Tibial artery (tissue), 4 donors: ENCODE measurements around the gene ODAD2.

Experiments
- DNase-seq, 2 donors: peaks; one replicate each; pipeline ENCODE4 v3.0.0-alpha.2; 2019
- H3K27ac ChIP-seq, 2 donors: fragments of 200-600 bp; sonication (generic) in 1 of 2; 1 replicate in 1 of 2; 2 replicates in 1 of 2; pipeline ENCODE4 v1.5.1; 2018 to 2019; ENCODE audit warnings: mild to moderate bottlenecking in 1 of 2
- H3K27me3 ChIP-seq, 2 donors: fragments of 200-600 bp; sonication (generic) in 1 of 2; one replicate each; pipeline versions ENCODE4 v1.5.1 to v1.6.0; 2016 to 2019
- H3K36me3 ChIP-seq, 3 donors: fragments of 200-600 bp; sonication (generic) in 2 of 3; one replicate each; pipeline ENCODE4 v1.5.1; 2016 to 2019; ENCODE audit warnings: mild to moderate bottlenecking in 2 of 3
- H3K4me1 ChIP-seq, 4 donors: fragments of 200-600 bp; sonication (generic) in 2 of 4; 1 replicate in 3 of 4; 2 replicates in 1 of 4; pipeline ENCODE4 v1.5.1; 2016 to 2019
- H3K4me3 ChIP-seq, 2 donors: fragments of 200-600 bp; sonication (generic) in 1 of 2; 1 replicate in 1 of 2; 2 replicates in 1 of 2; pipeline ENCODE4 v1.5.1; 2018 to 2019; ENCODE audit warnings: mild to moderate bottlenecking in 2 of 2
- H3K9me3 ChIP-seq, 3 donors: fragments of 200-600 bp; sonication (generic) in 1 of 3; one replicate each; pipeline ENCODE4 v1.5.1; 2016 to 2019
- CTCF ChIP-seq, 2 experiments: fragments of 200-600 bp in 1 of 2; fragments of 450-650 bp in 1 of 2; IDR thresholded peaks; one replicate each; pipeline ENCODE4 v1.5.1; 2017 to 2019; ENCODE audit warnings: antibody characterized with exemption in 2 of 2, mild to moderate bottlenecking in 1 of 2, moderate library complexity in 1 of 2
- intact Hi-C: fragments of 100-400 bp; cut with DNase I; formaldehyde crosslinking; loops from one replicate; pipeline ENCODE4 v1.15.0; 2023; ENCODE audit warnings: low total_unique reads

Gene ODAD2

GRCh38 chr10:27774831-27775230 lies 224.0 kb downstream of the ODAD2 start:
- intact Hi-C loops: no loop called here
- Histone ChIP-seq H3K27ac (no peak overlapping the region), H3K9me3 (no peaks in the 10 kb centered on the region), H3K4me1 (peaks cover 0 to 17% (median 4%) of the 10 kb centered on the region in 4 donors), H3K27me3 (no peaks in the 10 kb centered on the region), H3K4me3 (no peak overlapping the region), H3K36me3 (no peaks in the 10 kb centered on the region)
- no peak for TF ChIP-seq CTCF (IDR thresholded peaks at IDR 0.05)
- no peak for DNase-seq

GRCh38 chr10:27771231-27771630 lies 227.6 kb downstream of the ODAD2 start:
- H3K4me1 ChIP-seq: peaks cover 0 to 11% (median 4%) of the 10 kb centered on the region in 4 donors
- TF ChIP-seq CTCF (IDR thresholded peaks at IDR 0.05): no peak
- intact Hi-C loops: no loop called here

GRCh38 chr10:27770181-27770580 lies 228.7 kb downstream of the ODAD2 start:
- Histone ChIP-seq H3K4me3 (no peak overlapping the region), H3K36me3 (no peaks in the 10 kb centered on the region), H3K27ac (no peak overlapping the region), H3K9me3 (no peaks in the 10 kb centered on the region), H3K4me1 (peaks cover 0 to 11% (median 4%) of the 10 kb centered on the region in 4 donors), H3K27me3 (no peaks in the 10 kb centered on the region)
- TF ChIP-seq CTCF (IDR thresholded peaks at IDR 0.05): no peak
- intact Hi-C loops: no loop called here
- no peak for DNase-seq

More at GRCh38 chr10:27771231-27771630, 227.6 kb downstream of the ODAD2 start:
- no peak for DNase-seq
- no peaks in the 10 kb centered on the region for H3K9me3 ChIP-seq
- H3K27ac ChIP-seq: no peak overlapping the region
- no peaks in the 10 kb centered on the region for H3K36me3 ChIP-seq
- no peaks in the 10 kb centered on the region for H3K27me3 ChIP-seq
- no peak overlapping the region for H3K4me3 ChIP-seq
